ENCODE data around the gene TRIP13. TPM values are rescaled to one million over a fixed set of nuclear protein-coding genes. Genes with fewer than 3 reads are reported as not detected.

Gene TRIP13
- total and polyA plus RNA-seq, 2 experiments from 2014 or later = 42.5 to 44.8 TPM

DNA sequence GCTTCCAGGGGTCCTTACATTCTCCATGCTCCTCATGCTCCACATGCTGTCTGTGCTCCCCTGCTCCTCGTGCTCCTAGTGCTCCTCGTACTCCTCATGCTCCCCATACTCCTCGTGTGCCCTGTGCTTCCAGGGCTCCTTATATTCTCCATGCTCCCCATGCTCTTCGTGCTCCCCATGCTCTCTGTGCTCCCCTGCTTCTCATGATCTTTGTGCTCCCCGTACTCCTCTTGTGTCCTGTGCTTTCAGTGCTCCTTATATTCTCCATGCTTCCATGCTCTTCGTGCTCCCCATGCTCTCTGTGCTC is 51.9 kb downstream of the TRIP13 start:
- no peaks in the 10 kb centered on the region for H3K36me3 Mint-ChIP-seq (ENCODE audit: low read depth)
- Histone ChIP-seq H2AFZ (no peak overlapping the region), H3K27me3 (ENCODE audit: insufficient read depth) (no peaks in the 10 kb centered on the region), H3K4me3 (no peak overlapping the region), H3K79me2 (replicated peaks; ENCODE audit: insufficient read depth) (no peaks in the 10 kb centered on the region), H3F3A (replicated peaks; ENCODE audit: low read depth) (0 out of 2 replicates have a peak, but pooled peaks cover 3% of the 10 kb centered on the region), H3K36me3 (ENCODE audit: insufficient read depth) (no peaks in the 10 kb centered on the region), H3K9me2 (ENCODE audit: insufficient read depth) (no peaks in the 10 kb centered on the region), H3K4me2 (no peak overlapping the region), H3K4me1 (ENCODE audit: insufficient read depth) (no peaks in the 10 kb centered on the region), H3K27ac (ENCODE audit: low read depth) (no peak overlapping the region), H4K20me1 (replicated peaks; ENCODE audit: insufficient read depth) (no peaks in the 10 kb centered on the region)
- no peak for TF ChIP-seq EZH2phosphoT487 (IDR thresholded peaks at IDR 0.05; ENCODE audit: unreplicated experiment)
- TF ChIP-seq ZNF114 (CRISPR knock-in tag; IDR thresholded peaks at IDR 0.05) = no peak
- TF ChIP-seq NANOG (IDR thresholded peaks at IDR 0.05; ENCODE audit: borderline replicate concordance) = no peak
- TF ChIP-seq, protein P1, sequence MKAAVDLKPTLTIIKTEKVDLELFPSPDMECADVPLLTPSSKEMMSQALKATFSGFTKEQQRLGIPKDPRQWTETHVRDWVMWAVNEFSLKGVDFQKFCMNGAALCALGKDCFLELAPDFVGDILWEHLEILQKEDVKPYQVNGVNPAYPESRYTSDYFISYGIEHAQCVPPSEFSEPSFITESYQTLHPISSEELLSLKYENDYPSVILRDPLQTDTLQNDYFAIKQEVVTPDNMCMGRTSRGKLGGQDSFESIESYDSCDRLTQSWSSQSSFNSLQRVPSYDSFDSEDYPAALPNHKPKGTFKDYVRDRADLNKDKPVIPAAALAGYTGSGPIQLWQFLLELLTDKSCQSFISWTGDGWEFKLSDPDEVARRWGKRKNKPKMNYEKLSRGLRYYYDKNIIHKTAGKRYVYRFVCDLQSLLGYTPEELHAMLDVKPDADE (IDR thresholded peaks at IDR 0.05) = no peak
- TF ChIP-seq, protein P2, sequence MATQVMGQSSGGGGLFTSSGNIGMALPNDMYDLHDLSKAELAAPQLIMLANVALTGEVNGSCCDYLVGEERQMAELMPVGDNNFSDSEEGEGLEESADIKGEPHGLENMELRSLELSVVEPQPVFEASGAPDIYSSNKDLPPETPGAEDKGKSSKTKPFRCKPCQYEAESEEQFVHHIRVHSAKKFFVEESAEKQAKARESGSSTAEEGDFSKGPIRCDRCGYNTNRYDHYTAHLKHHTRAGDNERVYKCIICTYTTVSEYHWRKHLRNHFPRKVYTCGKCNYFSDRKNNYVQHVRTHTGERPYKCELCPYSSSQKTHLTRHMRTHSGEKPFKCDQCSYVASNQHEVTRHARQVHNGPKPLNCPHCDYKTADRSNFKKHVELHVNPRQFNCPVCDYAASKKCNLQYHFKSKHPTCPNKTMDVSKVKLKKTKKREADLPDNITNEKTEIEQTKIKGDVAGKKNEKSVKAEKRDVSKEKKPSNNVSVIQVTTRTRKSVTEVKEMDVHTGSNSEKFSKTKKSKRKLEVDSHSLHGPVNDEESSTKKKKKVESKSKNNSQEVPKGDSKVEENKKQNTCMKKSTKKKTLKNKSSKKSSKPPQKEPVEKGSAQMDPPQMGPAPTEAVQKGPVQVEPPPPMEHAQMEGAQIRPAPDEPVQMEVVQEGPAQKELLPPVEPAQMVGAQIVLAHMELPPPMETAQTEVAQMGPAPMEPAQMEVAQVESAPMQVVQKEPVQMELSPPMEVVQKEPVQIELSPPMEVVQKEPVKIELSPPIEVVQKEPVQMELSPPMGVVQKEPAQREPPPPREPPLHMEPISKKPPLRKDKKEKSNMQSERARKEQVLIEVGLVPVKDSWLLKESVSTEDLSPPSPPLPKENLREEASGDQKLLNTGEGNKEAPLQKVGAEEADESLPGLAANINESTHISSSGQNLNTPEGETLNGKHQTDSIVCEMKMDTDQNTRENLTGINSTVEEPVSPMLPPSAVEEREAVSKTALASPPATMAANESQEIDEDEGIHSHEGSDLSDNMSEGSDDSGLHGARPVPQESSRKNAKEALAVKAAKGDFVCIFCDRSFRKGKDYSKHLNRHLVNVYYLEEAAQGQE (IDR thresholded peaks at IDR 0.05; ENCODE audit: unreplicated experiment) = no peak
- no peak for TF ChIP-seq CREB1 (CRISPR knock-in tag; IDR thresholded peaks at IDR 0.05; ENCODE audit: low read depth)
- TF ChIP-seq, protein P3, sequence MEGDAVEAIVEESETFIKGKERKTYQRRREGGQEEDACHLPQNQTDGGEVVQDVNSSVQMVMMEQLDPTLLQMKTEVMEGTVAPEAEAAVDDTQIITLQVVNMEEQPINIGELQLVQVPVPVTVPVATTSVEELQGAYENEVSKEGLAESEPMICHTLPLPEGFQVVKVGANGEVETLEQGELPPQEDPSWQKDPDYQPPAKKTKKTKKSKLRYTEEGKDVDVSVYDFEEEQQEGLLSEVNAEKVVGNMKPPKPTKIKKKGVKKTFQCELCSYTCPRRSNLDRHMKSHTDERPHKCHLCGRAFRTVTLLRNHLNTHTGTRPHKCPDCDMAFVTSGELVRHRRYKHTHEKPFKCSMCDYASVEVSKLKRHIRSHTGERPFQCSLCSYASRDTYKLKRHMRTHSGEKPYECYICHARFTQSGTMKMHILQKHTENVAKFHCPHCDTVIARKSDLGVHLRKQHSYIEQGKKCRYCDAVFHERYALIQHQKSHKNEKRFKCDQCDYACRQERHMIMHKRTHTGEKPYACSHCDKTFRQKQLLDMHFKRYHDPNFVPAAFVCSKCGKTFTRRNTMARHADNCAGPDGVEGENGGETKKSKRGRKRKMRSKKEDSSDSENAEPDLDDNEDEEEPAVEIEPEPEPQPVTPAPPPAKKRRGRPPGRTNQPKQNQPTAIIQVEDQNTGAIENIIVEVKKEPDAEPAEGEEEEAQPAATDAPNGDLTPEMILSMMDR (conservative IDR thresholded peaks at IDR 0.05; ENCODE audit: low read depth in 2 of 2) = no peak
- TF ChIP-seq EZH2 (IDR thresholded peaks at IDR 0.05; ENCODE audit: low read depth, unreplicated experiment) = no peak
- TF ChIP-seq STAT1 (IDR thresholded peaks at IDR 0.05; ENCODE audit: unreplicated experiment) = no peak
- TF ChIP-seq ZNF462 (CRISPR knock-in tag; IDR thresholded peaks at IDR 0.05) = no peak
- no peak for TF ChIP-seq ZNF331 (CRISPR knock-in tag; IDR thresholded peaks at IDR 0.05; ENCODE audit: low read depth)
- no peak overlapping the region for H3K4me3 Mint-ChIP-seq
- H3K4me1 Mint-ChIP-seq = peaks cover 7% of the 10 kb centered on the region; the same call in 2 of the 3 replicates
- no peaks in the 10 kb centered on the region for H3K9me3 Mint-ChIP-seq
- ATAC-seq (no peak), DNase-seq (ENCODE audit: low spot score) (no peak)
- peaks cover 16% of the 10 kb centered on the region for H3K27me3 Mint-ChIP-seq (ENCODE audit: insufficient read depth, low read depth, poor library complexity)
- H3K27ac Mint-ChIP-seq = no peak overlapping the region
